SK-N-SH (cell line): ENCODE data around the gene UGT1A10.

Experiments used
- CTCF ChIP-seq: fragments of 200-600 bp; sonication (generic); IDR thresholded peaks from 2 replicates; pipeline ENCODE4 v1.6.1; 2017; ENCODE audit warnings: antibody characterized with exemption, mild to moderate bottlenecking, moderate library complexity
- EP300 ChIP-seq, 2 experiments: IDR thresholded peaks; 2 replicates each; pipeline versions ENCODE4 v1.4.0 to v1.6.1; 2012; ENCODE audit warnings: borderline replicate concordance in 1 of 2, low read depth in 1 of 2, low read length in 1 of 2
- GATA2 ChIP-seq: sonication (generic); formaldehyde crosslinking; IDR thresholded peaks from 2 replicates; pipeline ENCODE4 v1.5.0; 2020; ENCODE audit warnings: mild to moderate bottlenecking, missing genetic modification reagents
- MAX ChIP-seq: IDR thresholded peaks from 2 replicates; pipeline ENCODE4 v1.4.0; 2012; ENCODE audit warnings: low read depth
- NFIC ChIP-seq: IDR thresholded peaks from 2 replicates; pipeline ENCODE4 v1.4.0; 2012; ENCODE audit warnings: borderline replicate concordance
- POLR2AphosphoS5 ChIP-seq: IDR thresholded peaks from 2 replicates; pipeline ENCODE4 v1.6.1; 2012; ENCODE audit warnings: low read depth, low read length
- REST ChIP-seq: IDR thresholded peaks from 2 replicates; pipeline ENCODE4 v1.6.1; 2012; ENCODE audit warnings: mild to moderate bottlenecking, low read depth, low read length, moderate library complexity
- SIN3A ChIP-seq: IDR thresholded peaks from 2 replicates; pipeline ENCODE4 v1.6.1; 2012; ENCODE audit warnings: low read depth, mild to moderate bottlenecking, low read length, moderate library complexity, borderline replicate concordance
- SMC3 ChIP-seq: IDR thresholded peaks from 2 replicates; pipeline ENCODE4 v1.6.1; 2012; ENCODE audit warnings: low read depth, low read length, improper control_type of control experiment
- TAF1 ChIP-seq: IDR thresholded peaks from 2 replicates; pipeline ENCODE4 v1.6.1; 2012; ENCODE audit warnings: low read depth, mild to moderate bottlenecking, low read length, moderate library complexity, borderline replicate concordance
- TCF12 ChIP-seq: IDR thresholded peaks from 2 replicates; pipeline ENCODE4 v1.4.0; 2012
- TEAD4 ChIP-seq: IDR thresholded peaks from 2 replicates; pipeline ENCODE4 v1.4.0; 2012; ENCODE audit warnings: mild to moderate bottlenecking, borderline replicate concordance; ENCODE audit not compliant: insufficient read depth
- USF1 ChIP-seq: IDR thresholded peaks from 2 replicates; pipeline ENCODE4 v1.4.0; 2012; ENCODE audit warnings: low read depth, borderline replicate concordance
- YY1 ChIP-seq: IDR thresholded peaks from 2 replicates; pipeline ENCODE4 v1.4.0; 2012; ENCODE audit warnings: low read depth, mild to moderate bottlenecking

GRCh38 chr2:233815861-233816260 lies 179.6 kb downstream of the UGT1A10 start:
- TF ChIP-seq TEAD4 (no peak), SMC3 (no peak), CTCF (no peak), SIN3A (no peak), REST (no peak), NFIC (no peak), MAX (no peak), USF1 (no peak), TAF1 (no peak), TCF12 (no peak), POLR2AphosphoS5 (no peak), EP300 (IDR thresholded peaks at IDR 0.05; ENCODE audit: borderline replicate concordance in 1 of 2, low read depth in 1 of 2, low read length in 1 of 2) (no peak), YY1 (no peak), GATA2 (CRISPR knock-in tag) (no peak)
